DND-41 (cell line): ENCODE data around the gene METRN.

Experiments used
- ATAC-seq: fragments of 200-7000 bp; cut with Tn5 transposase; 3 replicates; pipeline ENCODE4 v1.9.1; 2021; ENCODE audit warnings: low read depth; ENCODE audit not compliant: insufficient read depth
- DNase-seq: peaks from one replicate; pipeline ENCODE4 v3.0.0-alpha.2; 2020
- H2AFZ ChIP-seq: 2 replicates; pipeline ENCODE4 v1.6.0; 2012; ENCODE audit warnings: low read depth, low read length
- H3K27ac ChIP-seq: 2 replicates; pipeline ENCODE4 v1.5.1; 2012; ENCODE audit warnings: low read length, inconsistent platforms
- H3K27me3 ChIP-seq: fragments of 200-600 bp; sonication (generic); 2 replicates; pipeline ENCODE4 v1.6.0; 2012; ENCODE audit warnings: low read length, mild to moderate bottlenecking, inconsistent platforms; ENCODE audit not compliant: insufficient read depth, poor library complexity
- H3K36me3 ChIP-seq: 2 replicates; pipeline ENCODE4 v1.5.1; 2012; ENCODE audit warnings: low read length, inconsistent platforms; ENCODE audit not compliant: insufficient read depth
- H3K4me1 ChIP-seq: 2 replicates; pipeline ENCODE4 v1.5.1; 2012; ENCODE audit warnings: mild to moderate bottlenecking, low read length; ENCODE audit not compliant: insufficient read depth
- H3K4me2 ChIP-seq: 2 replicates; pipeline ENCODE4 v1.6.0; 2012; ENCODE audit warnings: mild to moderate bottlenecking, moderate library complexity, low read length, inconsistent platforms; ENCODE audit not compliant: insufficient read depth
- H3K4me3 ChIP-seq, 2 experiments: fragments of 200-600 bp in 1 of 2; shearing (Covaris generic) in 1 of 2; 2 replicates each; pipeline ENCODE4 v1.5.1; 2012 to 2016; ENCODE audit warnings: inconsistent platforms in 2 of 2, low read length in 2 of 2, mild to moderate bottlenecking in 2 of 2, low read depth in 1 of 2, moderate library complexity in 1 of 2
- H3K79me2 ChIP-seq: 2 replicates; pipeline ENCODE4 v1.6.0; 2012; ENCODE audit warnings: low read length, inconsistent platforms; ENCODE audit not compliant: insufficient read depth
- H3K9ac ChIP-seq: 2 replicates; pipeline ENCODE4 v1.6.0; 2012; ENCODE audit warnings: low read depth, mild to moderate bottlenecking, inconsistent platforms, low read length, moderate library complexity
- H3K9me3 ChIP-seq: 2 replicates; pipeline ENCODE4 v1.5.1; 2012; ENCODE audit warnings: low read length, moderate library complexity, mild to moderate bottlenecking, inconsistent platforms; ENCODE audit not compliant: insufficient read depth, severe bottlenecking
- H4K20me1 ChIP-seq: 2 replicates; pipeline ENCODE4 v1.6.0; 2012; ENCODE audit warnings: low read length; ENCODE audit not compliant: insufficient read depth
- CTCF ChIP-seq: IDR thresholded peaks from 2 replicates; pipeline ENCODE4 v1.5.1; 2012; ENCODE audit warnings: borderline replicate concordance, low read length, moderate library complexity, mild to moderate bottlenecking; ENCODE audit not compliant: poor library complexity, severe bottlenecking; ENCODE audit errors: extremely low read depth
- EZH2 ChIP-seq: IDR thresholded peaks from 3 replicates; pipeline ENCODE4 v1.6.1; 2012; ENCODE audit warnings: borderline replicate concordance, low read depth, mild to moderate bottlenecking, moderate library complexity, low read length, inconsistent platforms; ENCODE audit not compliant: severe bottlenecking

Gene METRN

GRCh38 chr16:734208-734980, 19.5 kb downstream of the METRN start:
- no peak for TF ChIP-seq CTCF
- TF ChIP-seq EZH2: no peak
- H3K9me3 ChIP-seq: no peaks in the 10 kb centered on the region
- H3K27ac ChIP-seq: no peak overlapping the region
- peaks cover 5% of the 10 kb centered on the region; the same call in 1 of the 2 replicates for H3K79me2 ChIP-seq
- no peak overlapping the region for H3K4me2 ChIP-seq
- DNase-seq: no peak
- H3K9ac ChIP-seq: no peak overlapping the region
- no peak overlapping the region for H2AFZ ChIP-seq
- H3K36me3 ChIP-seq: peaks cover 80% of the 10 kb centered on the region
- peaks cover 2% of the 10 kb centered on the region for H3K4me1 ChIP-seq
- H3K27me3 ChIP-seq: no peaks in the 10 kb centered on the region
- no peak overlapping the region for H3K4me3 ChIP-seq
- H4K20me1 ChIP-seq: peaks cover 9% of the 10 kb centered on the region
- ATAC-seq: no peak

- Histone ChIP-seq H3K79me2 (peaks cover 13% of the 10 kb centered on the region), H3K4me1 (peaks cover 11% of the 10 kb centered on the region), H3K9ac (no peak overlapping the region), H3K36me3 (peaks cover 81% of the 10 kb centered on the region), H3K9me3 (no peaks in the 10 kb centered on the region), H3K27me3 (no peaks in the 10 kb centered on the region), H2AFZ (no peak overlapping the region), H3K4me2 (no peak overlapping the region), H4K20me1 (peaks cover 9% of the 10 kb centered on the region; the same call in 1 of the 2 replicates), H3K4me3 (no peak overlapping the region), H3K27ac (no peak overlapping the region)
- ATAC-seq (no peak), DNase-seq (no peak)
- TF ChIP-seq CTCF (no peak), EZH2 (no peak)
Observed at GRCh38 chr16:734981-735881, 20.3 kb downstream of the METRN start.

DNA sequence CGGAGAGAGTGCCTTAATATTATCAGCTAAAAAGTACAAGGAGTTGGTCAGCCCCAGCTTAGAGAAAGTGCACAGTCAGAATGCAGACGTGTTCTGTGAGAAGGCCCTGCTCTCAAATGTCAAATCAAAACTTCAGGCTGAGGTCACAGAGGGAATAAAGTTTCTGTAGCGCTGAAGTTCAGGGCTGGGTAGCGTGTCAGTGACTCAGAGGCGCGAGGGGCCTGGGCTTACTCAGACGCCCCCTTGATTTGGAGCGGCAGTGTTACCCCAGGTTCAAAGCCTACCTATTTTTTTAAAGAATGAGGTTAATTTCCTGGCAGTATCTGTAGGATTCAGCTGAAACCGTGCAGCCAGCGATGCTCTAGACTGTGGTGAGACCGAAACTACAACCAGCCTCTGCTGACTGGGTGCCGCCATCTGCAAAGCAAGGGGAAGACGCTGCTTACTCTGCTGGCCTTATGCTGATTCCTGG, 21.1 kb downstream of the METRN start:
- Histone ChIP-seq H3K79me2 (peaks cover 18% of the 10 kb centered on the region), H3K27ac (no peak overlapping the region)
- ATAC-seq: no peak

More for the DNA sequence above, 21.1 kb downstream of the METRN start:
- TF ChIP-seq EZH2: no peak
- TF ChIP-seq CTCF: no peak
- Histone ChIP-seq H3K4me3 (no peak overlapping the region), H3K9me3 (no peaks in the 10 kb centered on the region), H4K20me1 (peaks cover 4% of the 10 kb centered on the region; the same call in 1 of the 2 replicates), H2AFZ (no peak overlapping the region), H3K36me3 (peaks cover 75% of the 10 kb centered on the region), H3K4me2 (no peak overlapping the region), H3K9ac (no peak overlapping the region), H3K4me1 (peaks cover 14% of the 10 kb centered on the region), H3K27me3 (no peaks in the 10 kb centered on the region)
- DNase-seq: no peak
